Activated T-helper 1 cell treated with Interleukin-2 at 50 U/mL for 16 hours (primary cell): ENCODE data around the gene IFT25.
"Not testable (repeated sequence)": the region's sequence is repeated elsewhere in the genome, so short reads cannot be mapped to it uniquely, and the experiment has no call there.

Source experiments
- DNase-seq: peaks from one replicate; pipeline ENCODE4 v3.0.0-alpha.2; 2020; ENCODE audit warnings: low read depth

IFT25 gene

GRCh38 chr1:53945433-53946251, at the start of gene IFT25:
IFT25 (minus strand) TSS chr1:53945699; CDS start chr1:53940082, 5,617 bp downstream.
- DNase-seq, result peak; percentile 98

- DNase-seq, result not testable (repeated sequence)
Measured at GRCh38 chr1:53994516-53994915, 49.0 kb upstream of the IFT25 start.

DNA sequence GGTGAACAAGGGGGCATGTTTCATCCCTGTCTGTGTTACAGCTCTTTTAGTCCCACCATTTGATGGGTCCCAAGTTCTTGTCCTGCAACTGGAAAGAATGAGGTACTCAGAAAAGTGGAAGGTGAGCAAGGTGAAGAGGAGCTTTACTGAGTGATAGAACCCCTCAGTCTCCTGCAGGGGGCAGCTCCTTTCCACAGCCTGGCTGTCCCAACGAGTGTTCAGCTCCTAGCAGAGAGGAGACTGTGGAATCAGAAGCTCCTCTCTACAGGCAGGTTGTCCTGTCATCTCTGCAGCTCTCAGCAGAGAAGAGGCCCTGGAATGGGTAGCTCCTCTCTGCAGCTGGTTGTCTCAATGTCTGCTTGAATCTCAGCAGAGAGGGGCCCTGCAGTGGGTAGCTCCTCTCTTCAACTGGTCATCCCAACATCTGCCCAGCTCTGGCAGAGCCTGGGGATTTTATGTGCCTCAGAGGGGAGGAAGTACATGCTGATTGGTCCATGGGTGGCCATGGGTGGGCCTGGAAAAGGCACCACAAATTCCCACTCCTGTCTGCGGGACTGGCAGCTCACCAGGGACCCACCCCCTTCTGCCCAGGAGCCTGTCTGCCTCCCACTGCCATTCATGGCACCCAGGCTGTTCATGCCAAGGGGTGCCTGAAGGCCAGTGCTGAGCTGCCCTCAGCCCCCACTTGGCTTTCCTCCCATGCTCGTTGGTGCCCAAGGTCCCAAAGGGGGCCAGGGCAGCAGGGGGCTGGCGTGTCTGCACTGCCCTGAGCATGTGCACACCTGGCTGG, 46.8 kb upstream of the IFT25 start:
- DNase-seq, result no peak

DNA sequence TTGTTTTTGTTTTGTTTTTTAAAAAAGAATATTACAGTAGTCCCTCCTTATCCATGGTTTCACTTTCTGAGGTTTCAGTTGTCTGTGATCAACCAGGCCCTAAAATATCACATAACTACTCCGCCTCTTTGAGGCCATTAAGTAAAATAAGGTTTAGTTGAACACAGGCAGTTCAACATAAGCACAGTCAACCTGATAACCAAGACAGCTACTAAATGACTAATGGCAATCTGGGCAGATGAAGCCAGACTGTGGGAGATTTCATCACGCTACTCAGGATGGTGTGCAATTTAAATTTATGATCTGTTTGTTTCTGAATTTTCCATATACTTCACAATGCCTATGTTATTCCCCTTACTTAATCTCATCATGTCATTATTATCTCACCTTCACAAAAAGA, 42.4 kb upstream of the IFT25 start:
- DNase-seq, result no peak

DNA sequence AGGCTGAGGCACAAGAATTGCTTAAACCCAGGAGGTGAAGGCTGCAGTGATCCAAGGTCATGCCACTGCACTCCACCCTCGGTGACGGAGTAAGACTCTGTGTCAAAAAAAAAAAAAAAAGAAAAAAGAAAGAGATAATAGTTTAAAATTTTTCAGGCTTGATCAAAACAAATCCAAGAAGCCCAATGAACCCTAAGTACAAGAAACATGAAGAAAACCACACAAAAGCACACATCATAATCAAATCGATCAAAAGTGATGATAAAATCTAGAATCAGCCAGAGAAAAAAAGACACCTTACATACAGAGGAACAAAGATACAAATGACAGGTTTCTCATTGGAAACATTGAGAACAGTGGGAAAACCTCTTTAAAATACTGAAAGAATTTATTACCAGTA, 41.0 kb upstream of the IFT25 start:
- DNase-seq, result no peak

DNA sequence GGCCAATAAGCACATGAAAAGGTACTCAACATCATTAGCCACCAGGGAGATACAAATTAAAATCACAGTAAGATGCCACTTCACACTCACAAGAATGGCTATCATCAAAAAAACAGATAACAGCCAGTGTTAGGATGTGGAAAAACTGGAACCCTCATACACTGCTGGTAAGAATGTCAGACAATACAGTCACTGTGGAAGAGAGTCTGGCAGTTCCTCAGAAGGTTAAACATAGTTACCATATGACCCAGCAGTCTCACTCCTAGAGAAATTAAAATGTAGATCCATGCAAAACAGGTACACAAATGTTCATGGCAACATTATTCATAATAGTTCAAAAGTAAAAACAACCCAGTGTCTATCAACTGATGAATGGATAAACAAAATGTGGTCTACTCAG, 39.2 kb upstream of the IFT25 start:
- no peak for DNase-seq

DNA sequence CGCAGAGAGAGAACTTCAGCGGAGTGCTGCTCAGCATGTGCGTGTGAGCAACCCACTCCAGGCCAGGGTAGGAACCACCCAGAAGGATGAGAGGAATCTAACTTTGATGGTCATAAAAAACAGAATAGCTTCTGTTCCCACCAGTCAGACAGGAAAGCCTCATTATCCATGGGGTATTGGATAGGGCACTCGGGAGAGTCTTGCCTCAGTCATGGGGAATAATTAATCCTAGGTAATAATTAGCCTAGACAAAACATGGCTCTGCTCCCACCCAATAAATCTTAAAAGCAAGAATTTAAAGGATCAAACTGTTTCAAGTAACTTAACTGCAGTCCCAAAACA, 37.2 kb upstream of the IFT25 start:
- no peak for DNase-seq

DNA sequence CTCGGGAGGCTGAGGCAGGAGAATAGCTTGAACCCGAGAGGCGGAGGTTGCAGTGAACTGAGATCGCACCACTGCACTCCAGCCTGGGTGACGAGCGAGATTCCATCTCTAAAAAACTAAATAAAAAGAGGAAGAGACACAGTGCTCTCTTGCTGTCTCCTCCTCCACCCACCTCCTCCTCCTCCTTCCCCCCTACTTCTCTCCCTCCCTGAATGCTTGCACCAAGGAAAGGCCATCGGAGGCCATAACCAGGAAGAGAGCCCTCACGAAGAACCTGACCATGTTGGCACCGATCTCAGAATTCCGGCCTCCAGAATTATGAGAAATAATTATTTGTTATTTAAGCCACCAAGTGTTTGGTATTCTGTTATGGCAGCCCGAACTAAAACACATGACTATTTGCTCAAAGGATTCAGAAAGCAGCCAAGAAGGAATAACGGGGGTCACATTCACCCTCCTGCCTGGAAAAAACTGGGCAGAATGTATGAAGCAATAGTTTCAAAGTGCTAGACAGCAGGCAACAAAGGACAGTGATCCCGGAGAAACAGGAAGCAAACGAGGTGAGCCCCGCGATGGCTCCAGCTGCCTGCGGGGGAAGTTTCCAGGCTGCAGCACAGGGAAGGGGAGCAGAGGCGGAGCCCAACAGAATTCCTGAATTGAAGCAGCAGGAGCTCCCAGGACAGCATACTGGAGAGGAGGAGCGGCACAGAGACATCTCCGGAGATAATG, 36.7 kb upstream of the IFT25 start:
- DNase-seq, result no peak

DNA sequence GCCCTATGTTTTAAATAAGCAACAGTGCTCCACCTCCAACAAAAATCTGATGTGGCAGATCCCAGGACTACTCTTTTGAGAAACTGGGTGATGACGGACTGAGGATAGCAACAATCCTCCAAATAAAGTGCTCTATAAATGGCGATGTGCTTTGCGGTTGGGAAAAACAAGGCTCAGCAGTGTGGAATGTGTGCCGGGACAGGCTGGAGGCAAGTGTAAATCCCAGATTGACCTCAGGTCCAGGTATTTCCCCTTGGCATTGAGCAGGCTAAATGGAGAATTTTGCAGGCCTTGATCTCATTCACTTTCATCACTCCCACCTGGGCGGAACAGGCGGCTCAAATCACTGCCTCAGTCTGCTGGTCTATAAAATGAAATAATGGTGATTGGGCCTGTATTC, 35.7 kb upstream of the IFT25 start:
- no peak for DNase-seq

GRCh38 chr1:53979712-53980450, 34.4 kb upstream of the IFT25 start:
- DNase-seq, result no peak

DNA sequence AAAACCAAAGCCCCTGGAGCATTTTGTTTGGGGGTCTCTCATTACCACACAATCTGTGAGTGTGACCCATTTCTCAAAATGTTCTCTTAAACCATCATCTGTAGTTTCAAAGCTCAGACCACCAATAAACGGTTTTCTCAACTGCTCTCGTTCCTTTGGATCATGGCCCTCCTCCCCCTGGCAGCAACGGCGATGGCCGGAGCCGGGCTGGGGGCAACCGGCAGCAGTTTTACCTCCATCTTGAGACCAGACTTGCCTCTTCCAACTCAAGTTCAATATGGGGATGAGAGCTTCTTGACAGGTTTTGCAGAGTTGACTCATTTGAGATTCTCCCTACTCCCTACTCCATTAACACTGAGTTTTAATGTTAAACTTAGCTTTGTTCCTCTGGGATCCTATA, 30.4 kb upstream of the IFT25 start:
- DNase-seq, result no peak

DNA sequence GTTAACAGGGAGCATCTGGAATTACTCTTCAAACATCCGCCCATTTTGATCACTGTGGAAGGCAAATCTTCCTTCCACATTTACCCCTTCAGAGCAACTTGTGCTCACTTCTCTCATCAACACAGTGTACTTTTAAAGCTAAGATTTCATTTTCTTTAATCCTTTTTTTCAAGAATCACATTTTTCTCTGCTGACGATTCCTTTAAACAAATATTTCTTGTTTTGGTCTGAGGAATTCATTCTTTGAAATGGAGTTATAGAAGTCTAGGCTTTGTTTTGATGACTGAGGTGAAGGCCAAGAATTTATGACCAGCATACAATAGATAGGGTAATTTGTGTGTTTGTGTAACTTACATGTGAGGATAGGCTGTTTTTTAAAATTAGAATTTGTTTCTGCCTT, 26.2 kb upstream of the IFT25 start:
- no peak for DNase-seq

- not testable (repeated sequence) for DNase-seq
Measured at GRCh38 chr1:53969323-53969722, 23.8 kb upstream of the IFT25 start.

DNA sequence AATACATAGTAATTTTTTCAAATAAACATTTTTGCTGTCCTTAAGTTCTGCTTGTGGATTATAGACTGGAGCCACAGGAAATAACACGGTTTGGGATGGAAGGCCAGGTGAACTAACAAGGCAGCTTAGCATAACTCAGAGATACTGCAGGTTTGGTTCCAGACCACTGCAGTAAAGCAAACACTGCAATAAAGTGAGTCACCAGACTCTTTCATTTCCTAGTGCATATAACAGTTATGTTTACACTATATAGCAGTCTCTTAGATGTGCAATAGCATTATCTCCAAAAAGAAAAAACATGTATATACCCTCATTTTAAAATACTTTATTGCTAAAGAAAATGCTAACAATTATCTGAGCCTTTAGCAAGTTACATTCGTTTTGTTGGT, 22.6 kb upstream of the IFT25 start:
- DNase-seq, result no peak

- no peak for DNase-seq
Measured at GRCh38 chr1:53967409-53968124, 22.1 kb upstream of the IFT25 start.

DNA sequence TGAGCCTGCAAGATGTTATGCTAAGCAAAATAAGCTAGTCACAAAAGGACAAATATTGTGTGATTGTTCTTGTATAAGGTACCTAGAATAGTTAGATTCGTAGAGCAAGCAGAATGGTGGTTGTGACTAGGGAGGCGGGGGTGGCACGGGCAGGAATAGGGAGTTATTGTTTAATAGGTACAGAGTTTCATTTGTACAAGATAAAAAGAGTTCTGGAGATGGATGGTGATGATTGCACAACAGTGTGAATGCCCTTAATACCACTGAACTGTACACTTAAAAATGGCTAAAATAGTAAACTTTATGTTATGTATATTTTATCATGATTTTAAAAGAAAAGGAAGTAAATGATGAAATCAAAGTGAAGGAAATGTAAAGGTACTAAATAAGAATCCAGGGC, 21.3 kb upstream of the IFT25 start:
- DNase-seq, result no peak

GRCh38 chr1:53964109-53964508, 18.6 kb upstream of the IFT25 start:
- no peak for DNase-seq

DNA sequence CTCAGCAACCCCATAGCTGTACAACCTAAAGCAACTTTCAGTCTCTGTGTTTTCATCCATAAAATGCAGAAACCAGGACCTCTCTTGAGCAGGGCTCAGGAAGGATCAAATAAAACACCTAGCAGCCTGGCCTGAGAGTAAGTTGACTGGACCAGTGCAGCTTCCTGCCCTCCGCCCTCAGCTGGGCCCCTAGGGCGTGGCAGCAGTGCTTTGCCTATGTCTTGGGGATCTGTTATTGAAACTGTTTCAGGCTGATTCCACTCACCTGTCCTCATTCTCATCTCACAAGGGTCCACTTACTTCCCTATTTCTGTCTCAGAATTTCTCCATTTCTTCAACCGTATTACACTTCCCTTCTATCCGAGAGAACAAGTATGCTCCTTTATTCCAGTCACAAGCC, 18.0 kb upstream of the IFT25 start:
- DNase-seq, result no peak

DNA sequence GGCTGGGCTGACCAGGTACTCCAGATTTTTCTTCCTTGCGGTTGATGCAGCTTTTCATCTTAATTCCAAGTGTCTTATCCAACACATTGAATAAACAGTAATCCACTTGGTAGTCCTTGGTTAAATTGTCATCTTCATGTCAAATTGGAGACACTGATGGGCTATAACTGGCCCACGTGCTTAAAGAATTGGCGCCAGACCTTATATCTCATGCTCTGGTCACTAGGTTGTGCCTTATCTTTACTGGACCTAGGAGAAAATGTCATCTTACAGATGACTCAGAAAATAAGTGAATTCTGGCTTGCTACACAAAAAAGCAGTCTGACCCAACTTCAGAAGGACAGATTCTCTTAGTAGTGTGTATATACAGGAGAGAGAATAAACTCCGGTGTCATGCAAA, 16.9 kb upstream of the IFT25 start:
- no peak for DNase-seq

DNA sequence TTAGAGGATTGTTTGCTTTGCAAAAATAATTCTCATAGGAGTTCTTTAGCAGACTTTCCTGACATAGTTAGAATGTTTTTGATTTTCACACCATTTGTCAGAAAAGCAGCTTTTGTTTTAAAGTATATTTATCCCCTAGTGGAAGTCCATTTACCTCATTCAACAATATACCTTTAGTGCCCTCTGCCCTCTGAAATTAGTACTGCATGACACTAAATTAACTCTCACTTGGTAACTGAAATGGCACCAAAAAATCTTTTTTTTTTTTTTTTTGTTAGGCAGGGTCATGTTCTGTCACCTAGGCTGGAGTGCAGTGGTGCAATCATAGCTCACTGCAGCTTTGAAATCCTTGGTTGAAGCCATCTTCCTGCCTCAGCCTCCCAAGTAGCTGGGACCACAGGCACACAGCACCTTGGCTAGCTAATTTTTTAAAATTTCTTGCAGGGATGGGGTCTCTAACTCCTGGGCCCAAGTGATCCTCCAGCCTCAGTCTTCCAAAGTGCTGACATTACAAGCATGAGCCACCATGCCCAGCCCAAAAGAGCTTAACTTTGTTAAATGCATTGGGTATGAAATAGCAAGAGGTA, 14.3 kb upstream of the IFT25 start:
- no peak for DNase-seq

- no peak for DNase-seq
Measured at GRCh38 chr1:53957194-53957818, 11.8 kb upstream of the IFT25 start.
